ENCODE results near the gene MTO1. TPM values are rescaled to one million over a fixed set of nuclear protein-coding genes. Genes with fewer than 3 reads are reported as not detected.

MTO1 gene
- total RNA-seq, 1 donor from 2014 or later, result 28.6 TPM

DNA sequence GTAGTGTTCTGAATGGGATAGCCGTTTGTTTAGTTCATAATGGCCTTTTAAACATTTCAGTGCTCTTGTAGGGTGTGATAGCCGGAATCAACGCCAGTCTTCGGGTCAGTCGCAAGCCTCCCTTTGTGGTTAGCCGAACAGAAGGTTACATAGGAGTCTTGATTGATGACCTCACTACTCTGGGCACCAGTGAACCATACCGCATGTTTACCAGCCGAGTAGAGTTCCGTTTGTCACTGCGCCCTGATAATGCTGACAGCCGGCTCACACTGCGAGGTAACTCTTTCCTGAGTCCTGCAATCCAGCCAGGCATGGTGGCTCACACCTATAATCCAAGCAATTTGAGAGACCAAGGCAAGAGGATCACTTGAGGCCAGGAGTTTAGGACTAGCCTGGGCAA is 20.4 kb downstream of the MTO1 start:
- Histone ChIP-seq H3K4me3 (no peak overlapping the region), H3K4me1 (no peaks in the 10 kb centered on the region), H3K9ac (no peak overlapping the region), H3K27me3 (no peaks in the 10 kb centered on the region), H3K4me2 (no peak overlapping the region), H3F3A (ENCODE audit: low read depth) (no peaks in the 10 kb centered on the region), H3K9me3 (ENCODE audit: low read depth) (no peaks in the 10 kb centered on the region), H3K79me2 (ENCODE audit: low read depth) (no peaks in the 10 kb centered on the region), H3K27ac (no peak overlapping the region), H3K36me3 (peaks cover 11% of the 10 kb centered on the region), H4K20me1 (ENCODE audit: low read depth) (no peaks in the 10 kb centered on the region), H2AFZ (replicated peaks) (no peak overlapping the region)
- no peak for DNase-seq (ENCODE audit: low spot score)
- no peak overlapping the region for H3K4me3 Mint-ChIP-seq
- peaks cover 27% of the 10 kb centered on the region for H3K36me3 Mint-ChIP-seq
- H3K4me1 Mint-ChIP-seq, result no peaks in the 10 kb centered on the region
- TF ChIP-seq, protein P1, sequence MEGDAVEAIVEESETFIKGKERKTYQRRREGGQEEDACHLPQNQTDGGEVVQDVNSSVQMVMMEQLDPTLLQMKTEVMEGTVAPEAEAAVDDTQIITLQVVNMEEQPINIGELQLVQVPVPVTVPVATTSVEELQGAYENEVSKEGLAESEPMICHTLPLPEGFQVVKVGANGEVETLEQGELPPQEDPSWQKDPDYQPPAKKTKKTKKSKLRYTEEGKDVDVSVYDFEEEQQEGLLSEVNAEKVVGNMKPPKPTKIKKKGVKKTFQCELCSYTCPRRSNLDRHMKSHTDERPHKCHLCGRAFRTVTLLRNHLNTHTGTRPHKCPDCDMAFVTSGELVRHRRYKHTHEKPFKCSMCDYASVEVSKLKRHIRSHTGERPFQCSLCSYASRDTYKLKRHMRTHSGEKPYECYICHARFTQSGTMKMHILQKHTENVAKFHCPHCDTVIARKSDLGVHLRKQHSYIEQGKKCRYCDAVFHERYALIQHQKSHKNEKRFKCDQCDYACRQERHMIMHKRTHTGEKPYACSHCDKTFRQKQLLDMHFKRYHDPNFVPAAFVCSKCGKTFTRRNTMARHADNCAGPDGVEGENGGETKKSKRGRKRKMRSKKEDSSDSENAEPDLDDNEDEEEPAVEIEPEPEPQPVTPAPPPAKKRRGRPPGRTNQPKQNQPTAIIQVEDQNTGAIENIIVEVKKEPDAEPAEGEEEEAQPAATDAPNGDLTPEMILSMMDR (IDR thresholded peaks at IDR 0.05), result no peak
- TF ChIP-seq EZH2 (IDR thresholded peaks at IDR 0.05) (no peak), EZH2phosphoT487 (IDR thresholded peaks at IDR 0.05) (no peak)
- H3K27ac Mint-ChIP-seq, result no peak overlapping the region
- H3K9me3 Mint-ChIP-seq, result no peaks in the 10 kb centered on the region
- peaks cover 3% of the 10 kb centered on the region for H3K27me3 Mint-ChIP-seq (ENCODE audit: insufficient read depth, low read depth)

GRCh38 chr6:73484438-73484837 is 22.9 kb downstream of the MTO1 start:
- Mint-ChIP-seq H3K27me3 (ENCODE audit: insufficient read depth, low read depth) (peaks cover 3% of the 10 kb centered on the region), H3K4me3 (no peak overlapping the region), H3K4me1 (no peaks in the 10 kb centered on the region), H3K27ac (no peak overlapping the region), H3K9me3 (peaks cover 5% of the 10 kb centered on the region), H3K36me3 (peaks cover 34% of the 10 kb centered on the region)
- Histone ChIP-seq H3K27me3 (no peaks in the 10 kb centered on the region), H3K9me3 (ENCODE audit: low read depth) (no peaks in the 10 kb centered on the region), H3F3A (ENCODE audit: low read depth) (no peaks in the 10 kb centered on the region), H3K9ac (no peak overlapping the region), H3K4me3 (no peak overlapping the region), H3K36me3 (peaks cover 19% of the 10 kb centered on the region), H2AFZ (replicated peaks) (no peak overlapping the region), H3K4me1 (no peaks in the 10 kb centered on the region), H4K20me1 (ENCODE audit: low read depth) (no peaks in the 10 kb centered on the region), H3K4me2 (no peak overlapping the region), H3K27ac (no peak overlapping the region), H3K79me2 (ENCODE audit: low read depth) (no peaks in the 10 kb centered on the region)
- TF ChIP-seq EZH2phosphoT487 (IDR thresholded peaks at IDR 0.05) (no peak), EZH2 (IDR thresholded peaks at IDR 0.05) (no peak)
- TF ChIP-seq, protein P1 (IDR thresholded peaks at IDR 0.05), result no peak
- DNase-seq (ENCODE audit: low spot score), result no peak

GRCh38 chr6:73487473-73487872 is 25.9 kb downstream of the MTO1 start:
- TF ChIP-seq, protein P1 (IDR thresholded peaks at IDR 0.05), result no peak
- TF ChIP-seq EZH2 (IDR thresholded peaks at IDR 0.05), result no peak
- TF ChIP-seq EZH2phosphoT487 (IDR thresholded peaks at IDR 0.05), result no peak
- Mint-ChIP-seq H3K4me3 (no peak overlapping the region), H3K27me3 (ENCODE audit: insufficient read depth, low read depth) (peaks cover 3% of the 10 kb centered on the region), H3K4me1 (no peaks in the 10 kb centered on the region), H3K36me3 (peaks cover 41% of the 10 kb centered on the region), H3K27ac (no peak overlapping the region), H3K9me3 (peaks cover 10% of the 10 kb centered on the region)
- Histone ChIP-seq H3K27ac (no peak overlapping the region), H3K9me3 (ENCODE audit: low read depth) (no peaks in the 10 kb centered on the region), H3K4me3 (no peak overlapping the region), H2AFZ (replicated peaks) (no peak overlapping the region), H3F3A (ENCODE audit: low read depth) (no peaks in the 10 kb centered on the region), H3K27me3 (no peaks in the 10 kb centered on the region), H3K79me2 (ENCODE audit: low read depth) (no peaks in the 10 kb centered on the region), H3K4me1 (no peaks in the 10 kb centered on the region), H4K20me1 (ENCODE audit: low read depth) (no peaks in the 10 kb centered on the region), H3K9ac (no peak overlapping the region), H3K4me2 (no peak overlapping the region), H3K36me3 (peaks cover 9% of the 10 kb centered on the region)
- DNase-seq (ENCODE audit: low spot score), result no peak

All from neural progenitor cell (in vitro differentiated cells).